GM12872 (cell line): ENCODE data around the gene PNKD.

Experiments used
- CTCF ChIP-seq: IDR thresholded peaks from 3 replicates; pipeline ENCODE4 v1.5.1; 2011; ENCODE audit warnings: low read depth, mild to moderate bottlenecking, low read length, moderate library complexity; ENCODE audit not compliant: insufficient read depth

PNKD gene

GRCh38 chr2:218298314-218298875 is 28.1 kb downstream of the PNKD start:
- TF ChIP-seq CTCF: no peak

- no peak for TF ChIP-seq CTCF
These were observed 29.8 kb downstream of the PNKD start for GRCh38 chr2:218300141-218300540.

GRCh38 chr2:218301176-218301819 is 31.0 kb downstream of the PNKD start:
- TF ChIP-seq CTCF: peak; percentile 92

- TF ChIP-seq CTCF: no peak
These were observed 35.1 kb downstream of the PNKD start for GRCh38 chr2:218305383-218305782.

DNA sequence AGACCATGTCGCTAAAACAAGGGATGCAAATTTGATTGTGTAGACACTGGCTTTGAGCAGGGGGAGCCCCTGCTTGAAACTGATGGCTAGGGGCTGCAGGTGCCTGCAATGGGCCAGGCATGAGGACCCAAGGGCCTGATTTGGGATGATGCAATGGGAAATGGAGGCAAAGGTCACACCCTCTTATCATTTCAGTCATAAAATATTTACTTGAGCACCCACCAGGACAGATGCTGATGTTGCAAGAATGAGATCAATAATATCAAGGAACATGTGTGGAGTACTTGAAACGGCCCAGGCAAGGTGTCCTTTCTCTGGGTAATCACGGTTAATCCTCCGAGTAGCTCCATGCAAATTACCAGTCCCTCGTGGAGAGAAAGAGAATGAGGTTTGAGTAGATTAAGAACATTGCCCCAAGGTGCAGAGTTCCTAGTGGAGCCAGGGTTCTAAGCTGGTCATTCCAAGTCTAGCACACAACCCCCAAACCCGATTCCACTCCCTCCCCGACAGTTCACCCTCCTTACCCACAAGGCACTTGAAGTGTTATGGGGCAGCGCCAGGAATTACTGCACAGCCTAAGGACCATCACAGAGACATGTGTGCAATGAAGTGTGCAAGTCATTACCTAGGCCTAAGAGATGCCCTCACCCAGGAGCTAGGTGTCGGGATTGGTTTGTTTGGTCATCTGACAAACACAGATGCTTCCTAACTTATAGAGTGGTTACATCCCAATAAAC is 36.0 kb downstream of the PNKD start:
- no peak for TF ChIP-seq CTCF

DNA sequence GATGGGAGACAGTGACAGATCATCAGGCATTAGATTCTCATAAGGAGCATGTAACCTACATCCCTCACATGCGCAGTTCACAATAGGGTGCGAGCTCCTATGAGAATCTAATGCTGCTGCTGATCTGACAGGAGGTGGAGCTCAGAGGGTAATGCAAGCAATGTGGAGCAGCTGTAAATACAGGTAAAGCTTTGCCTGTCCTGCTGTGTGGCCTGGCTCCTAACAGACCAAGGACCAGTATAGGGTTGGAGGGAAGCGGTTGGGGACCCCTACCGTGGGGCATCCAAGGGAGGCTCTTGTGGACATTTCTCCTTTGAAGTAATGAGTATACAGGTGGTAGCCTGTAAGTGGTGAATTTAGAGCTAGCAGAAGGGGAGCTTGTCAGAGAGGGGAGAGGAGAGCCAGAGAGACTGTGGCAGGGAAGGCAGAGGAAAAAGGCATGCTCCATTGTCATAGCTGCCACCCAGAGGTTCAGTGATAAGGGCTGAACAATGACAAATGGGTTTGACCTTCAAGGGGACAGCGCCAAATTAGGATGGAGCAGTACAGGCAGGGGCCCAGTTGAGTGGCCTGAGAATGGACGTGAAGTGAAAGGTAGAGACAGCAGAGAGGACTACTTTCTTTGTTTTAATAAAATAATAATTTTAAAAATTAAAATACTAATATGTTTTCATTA is 37.2 kb downstream of the PNKD start:
- TF ChIP-seq CTCF: no peak

GRCh38 chr2:218310853-218311540 is 40.7 kb downstream of the PNKD start:
- TF ChIP-seq CTCF: no peak
